GM04503 (cell line): ENCODE measurements around the gene GOLGA6L25.
"Not testable (repeated sequence)": the region's sequence is repeated elsewhere in the genome, so short reads cannot be mapped to it uniquely, and the experiment has no call there.

Experiments
- DNase-seq: peaks from one replicate; pipeline ENCODE4 v3.0.0-alpha.2; 2012; ENCODE audit warnings: low read depth

Gene GOLGA6L25, protein sequence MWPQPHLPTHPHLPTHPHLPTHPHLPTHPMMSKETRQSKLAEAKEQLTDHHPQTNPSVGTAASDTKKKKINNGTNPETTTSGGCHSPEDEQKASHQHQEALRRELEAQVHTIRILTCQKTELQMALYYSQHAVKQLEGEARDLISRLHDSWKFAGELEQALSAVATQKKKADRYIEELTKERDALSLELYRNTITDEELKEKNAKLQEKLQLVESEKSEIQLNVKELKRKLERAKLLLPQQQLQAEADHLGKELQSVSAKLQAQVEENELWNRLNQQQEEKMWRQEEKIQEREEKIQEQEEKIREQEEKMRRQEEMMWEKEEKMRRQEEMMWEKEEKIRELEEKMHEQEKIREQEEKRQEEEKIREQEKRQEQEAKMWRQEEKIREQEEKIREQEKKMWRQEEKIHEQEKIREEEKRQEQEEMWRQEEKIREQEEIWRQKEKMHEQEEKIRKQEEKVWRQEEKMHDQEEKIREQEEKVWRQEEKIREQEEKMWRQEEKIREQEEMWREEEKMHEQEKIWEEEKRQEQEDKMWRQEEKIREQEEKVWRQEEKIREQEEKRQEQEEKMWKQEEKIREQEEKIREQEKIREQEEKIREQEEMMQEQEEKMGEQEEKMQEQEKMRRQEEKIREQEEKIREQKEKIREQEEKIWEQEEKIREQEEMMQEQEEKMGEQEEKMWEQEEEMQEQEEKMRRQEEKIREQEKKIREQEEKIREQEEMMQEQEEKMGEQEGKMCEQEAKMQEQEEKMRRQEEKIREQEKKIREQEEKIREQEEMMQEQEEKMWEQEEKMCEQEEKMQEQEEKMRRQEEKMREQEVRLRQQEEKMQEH

DNA sequence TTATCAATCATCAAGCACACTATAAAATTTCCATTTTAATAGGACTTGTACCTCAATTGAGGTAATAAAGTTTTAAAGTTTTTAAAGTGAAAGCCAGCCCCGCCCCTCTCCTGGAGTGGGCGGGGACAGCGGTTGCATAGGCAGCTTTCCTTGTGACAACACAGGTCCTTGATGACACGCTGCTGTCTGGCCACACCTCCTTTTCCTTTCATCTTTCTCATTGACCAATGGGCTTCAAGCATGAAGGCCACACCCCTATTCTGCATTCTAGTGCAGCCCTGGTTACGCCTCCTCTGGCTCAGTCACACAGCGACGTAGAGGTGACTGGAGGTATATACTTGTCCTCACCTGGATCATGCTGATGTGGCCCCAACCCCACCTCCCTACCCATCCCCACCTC is at the start of gene GOLGA6L25:
Gene GOLGA6L25, plus strand, starts transcription at position 301 of the 400 bp plus-strand sequence. Its CDS starts 61 bp downstream, at position 362.
- not testable (repeated sequence) for DNase-seq

DNA sequence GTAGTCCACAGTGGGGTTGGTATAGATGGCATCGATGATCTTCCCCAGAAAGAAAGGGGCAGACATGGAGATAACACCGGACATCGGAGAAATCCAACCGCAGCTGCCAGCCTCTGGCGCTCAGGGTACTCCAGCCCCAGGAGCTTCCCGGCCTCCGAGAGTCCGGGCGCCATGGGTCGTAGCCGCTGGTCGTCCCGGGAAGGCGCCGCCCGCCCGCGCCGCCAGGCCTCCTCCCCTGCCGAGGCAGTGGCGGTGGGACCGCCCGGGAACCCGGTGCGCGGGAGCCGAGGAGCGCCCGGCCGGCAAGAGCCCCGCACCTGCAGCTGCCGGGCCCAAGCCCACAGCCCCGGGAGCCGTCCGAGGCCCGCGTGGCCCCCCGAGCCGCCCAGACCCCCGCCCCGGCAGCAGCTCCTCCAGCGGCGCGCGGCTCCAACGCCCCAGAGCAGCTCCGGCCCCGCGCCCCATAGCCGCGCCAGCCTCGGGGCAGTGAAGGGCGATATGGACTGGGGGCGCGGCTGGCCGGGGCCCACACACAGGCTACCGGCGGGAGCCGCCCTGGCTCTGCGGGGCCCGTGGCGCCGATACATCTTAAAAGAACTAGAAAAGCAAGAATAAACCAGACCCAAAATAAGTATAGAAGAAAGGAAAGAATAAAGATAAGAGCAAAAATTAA is 45.0 kb upstream of the GOLGA6L25 start:
- not testable (repeated sequence) for DNase-seq

DNA sequence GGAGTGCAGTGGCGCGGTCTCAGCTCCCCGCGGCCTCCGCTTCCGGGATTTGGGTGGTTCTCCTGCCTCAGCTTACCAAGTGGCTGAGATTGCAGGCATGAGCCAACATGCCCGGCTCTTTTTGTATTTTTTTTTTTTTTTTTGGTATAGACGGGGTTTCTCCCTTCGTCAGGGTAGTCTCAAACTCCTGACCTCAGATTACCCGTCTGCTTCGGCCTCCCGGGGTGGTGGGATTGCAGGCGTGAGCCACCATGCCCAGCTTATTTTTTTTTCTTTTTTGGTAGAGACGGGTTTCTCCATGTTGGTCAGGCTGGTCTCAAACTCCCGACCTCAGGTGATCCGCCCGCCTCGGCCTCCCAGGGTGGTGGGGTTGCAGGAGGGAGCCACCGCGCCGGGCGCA is 39.2 kb upstream of the GOLGA6L25 start:
- DNase-seq: not testable (repeated sequence)

DNA sequence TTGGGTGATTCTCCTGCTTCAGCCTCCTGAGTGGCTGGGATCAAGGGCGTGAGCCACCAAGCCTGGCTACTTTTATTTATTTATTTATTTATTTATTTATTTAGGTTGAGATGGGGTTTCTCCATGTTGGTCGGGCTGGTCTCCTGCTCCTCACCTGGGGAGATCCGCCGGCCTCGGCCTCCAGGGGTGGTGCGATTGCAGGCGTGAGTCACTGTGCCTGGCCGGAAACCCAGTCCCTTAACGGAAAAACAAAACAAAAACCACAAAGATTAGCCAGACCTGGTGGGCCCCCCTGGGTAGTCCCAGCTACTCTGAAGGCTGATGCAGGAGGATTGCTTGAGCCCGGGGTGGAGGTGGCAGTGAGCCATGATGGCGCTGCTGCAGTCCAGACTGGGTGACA is 38.2 kb upstream of the GOLGA6L25 start:
- DNase-seq: not testable (repeated sequence)

DNA sequence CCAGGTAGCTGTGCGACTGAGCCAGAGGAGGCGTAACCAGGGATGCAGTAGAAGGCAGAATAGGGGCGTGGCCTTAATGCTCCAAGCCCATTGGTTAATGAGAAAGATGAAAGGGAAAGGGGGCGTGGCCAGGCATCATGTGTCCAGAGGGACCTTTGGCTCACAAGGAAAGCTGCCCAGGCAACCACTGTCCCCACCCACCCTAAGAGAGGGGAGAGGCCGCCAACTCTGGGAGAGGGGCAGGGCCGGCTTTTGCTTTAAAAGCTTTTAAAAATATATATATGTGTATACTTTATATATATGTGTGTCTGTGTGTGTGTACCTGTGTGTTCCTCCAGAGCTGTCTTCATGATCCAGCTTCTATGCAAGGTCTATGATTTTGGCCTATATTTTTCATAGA is 20.4 kb upstream of the GOLGA6L25 start, which contains the start of gene GOLGA8G:
Gene GOLGA8G, minus strand, starts transcription at position 18 of the 400 bp plus-strand sequence. CDS start 62 bp downstream, outside the sequence.
- DNase-seq: not testable (repeated sequence)

DNA sequence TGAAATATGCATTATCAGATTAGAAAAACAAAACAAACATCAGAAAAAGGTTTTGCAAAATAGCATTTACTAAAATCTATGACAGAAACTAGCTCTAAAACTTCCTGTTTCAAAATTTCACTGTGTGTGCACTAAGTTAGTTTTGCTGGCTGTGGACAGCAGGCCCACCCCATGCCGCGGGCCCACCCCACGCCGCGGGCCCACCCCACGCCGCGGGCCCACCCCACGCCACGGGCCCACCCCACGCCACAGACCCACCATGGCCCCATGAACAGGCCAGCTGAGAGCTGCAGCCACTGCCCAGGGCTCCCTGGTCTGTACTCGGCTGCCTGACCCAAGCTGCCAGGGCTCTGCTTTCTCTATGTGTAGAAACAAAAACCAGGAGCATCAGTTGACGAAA is 20.0 kb downstream of the GOLGA6L25 start:
- DNase-seq: not testable (repeated sequence)

DNA sequence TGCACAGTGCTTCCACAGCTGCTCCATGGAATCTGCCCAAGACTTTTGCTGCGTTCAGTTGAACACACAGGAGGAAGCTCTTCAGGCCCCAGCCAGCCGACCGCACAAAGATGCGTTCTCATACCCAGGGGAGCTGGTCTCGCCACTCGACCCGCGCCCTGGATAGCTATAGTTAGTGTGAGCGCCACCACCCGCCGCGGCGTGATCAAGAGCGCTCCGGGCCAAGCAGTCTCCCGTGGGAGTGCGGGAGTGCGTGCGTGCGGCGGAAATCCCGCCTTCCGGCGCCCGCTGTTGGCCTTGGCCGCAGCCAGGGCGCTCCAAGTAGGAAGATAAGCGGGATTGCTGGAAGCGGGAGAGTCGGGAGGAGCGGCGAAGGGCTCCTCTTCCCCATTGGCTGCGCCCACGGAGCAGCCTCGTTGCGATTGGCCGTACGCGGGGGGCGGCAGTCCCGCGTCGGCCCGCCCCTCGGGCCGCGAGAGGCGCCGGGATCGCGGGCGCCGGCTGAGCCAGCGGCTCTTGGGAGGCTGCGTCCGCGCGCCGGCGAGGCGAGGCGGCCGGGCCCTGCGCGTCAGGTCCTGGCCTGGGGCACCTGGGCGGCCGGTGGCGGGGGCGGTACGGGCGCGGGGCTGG is 35.7 kb downstream of the GOLGA6L25 start:
- not testable (repeated sequence) for DNase-seq

DNA sequence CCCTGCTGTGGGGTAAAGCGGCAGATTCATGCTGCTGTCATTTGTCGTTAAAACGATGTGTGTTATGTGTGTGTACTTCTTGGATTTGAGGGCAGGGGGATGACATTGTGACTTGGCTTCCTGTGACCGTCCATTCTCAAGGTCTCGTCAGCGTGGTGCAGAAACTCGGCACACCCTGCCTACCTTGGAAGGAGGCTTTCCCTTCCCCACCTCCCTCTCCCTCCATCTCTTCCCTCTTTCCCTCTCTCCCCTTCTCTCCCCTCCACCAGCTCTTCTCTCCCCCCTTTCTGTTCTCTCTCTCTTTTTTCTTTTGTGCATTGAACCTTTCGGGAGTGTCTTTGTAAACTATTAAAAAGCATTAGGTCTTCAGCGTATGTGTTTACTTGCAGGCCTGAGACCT is 36.4 kb downstream of the GOLGA6L25 start:
- DNase-seq: not testable (repeated sequence)

DNA sequence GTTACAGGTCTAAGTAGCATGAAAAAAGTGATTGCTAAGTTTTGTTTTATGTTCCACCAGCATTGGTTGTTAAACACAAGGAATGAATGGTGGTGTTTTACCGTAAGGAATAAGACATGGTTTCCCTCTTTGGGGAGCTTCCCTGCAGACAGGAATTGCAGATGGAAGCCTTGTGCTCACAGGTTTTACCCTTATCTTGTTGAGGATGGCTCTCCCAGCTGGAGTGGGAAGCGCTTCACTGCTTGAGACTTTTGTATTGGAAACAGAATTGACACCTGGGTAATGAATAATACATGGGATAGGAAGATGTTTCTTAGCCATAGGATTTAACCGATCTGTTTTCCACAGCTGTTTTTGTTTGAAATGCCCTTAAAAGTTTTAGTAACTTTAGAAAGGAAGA is 39.0 kb downstream of the GOLGA6L25 start:
- not testable (repeated sequence) for DNase-seq

DNA sequence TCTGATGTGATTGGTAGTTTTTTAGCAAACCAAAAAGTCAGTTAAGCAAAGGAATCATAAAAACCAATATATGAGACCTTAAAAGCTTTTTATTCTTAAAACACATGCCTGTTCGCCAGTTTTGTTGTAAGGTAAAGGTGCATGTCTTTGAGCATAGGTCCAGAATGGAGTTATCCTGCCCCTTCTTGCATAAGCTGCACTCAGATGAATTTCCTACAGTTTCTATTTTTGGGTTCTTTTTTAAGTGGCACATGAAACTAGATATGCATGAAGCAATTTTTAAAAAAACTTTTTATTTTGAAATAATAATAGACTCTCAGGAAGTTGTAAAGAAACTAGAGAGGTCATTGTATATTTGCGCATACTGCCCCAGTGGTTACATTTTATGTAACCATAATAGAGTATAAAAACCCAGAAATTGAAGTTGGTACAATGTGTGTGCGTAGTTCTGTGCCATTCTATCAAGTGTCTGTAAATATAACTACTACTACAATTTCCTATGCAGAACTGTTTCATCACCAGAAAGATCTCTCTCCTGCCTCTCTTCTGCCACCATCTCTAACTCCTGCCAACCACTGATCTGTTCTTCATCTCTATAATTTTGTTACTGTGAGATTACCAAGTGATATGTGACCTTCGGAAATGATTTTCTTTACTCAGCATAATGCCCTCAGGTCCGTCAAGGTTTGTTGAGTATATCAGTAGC is 40.2 kb downstream of the GOLGA6L25 start:
- DNase-seq: not testable (repeated sequence)

DNA sequence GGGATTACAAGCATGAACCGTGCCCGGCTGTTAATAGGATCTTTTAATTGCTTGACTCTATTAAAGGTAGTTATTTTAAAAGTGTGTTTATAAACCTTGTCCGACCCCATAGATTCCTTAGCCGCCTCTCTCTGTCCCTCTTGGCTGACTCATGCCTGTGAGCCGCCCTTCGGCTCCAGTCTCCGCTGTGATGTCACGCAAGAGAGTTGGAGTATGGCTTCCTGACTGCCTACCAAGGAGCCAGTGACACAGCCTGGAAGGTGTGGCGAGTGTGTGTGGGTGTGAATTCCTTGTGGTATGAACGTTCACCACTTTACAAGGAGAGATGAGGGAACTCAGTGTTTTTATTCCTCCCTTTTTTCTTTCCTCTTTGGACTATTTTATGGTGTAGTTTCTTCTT is 44.1 kb downstream of the GOLGA6L25 start:
- not testable (repeated sequence) for DNase-seq

DNA sequence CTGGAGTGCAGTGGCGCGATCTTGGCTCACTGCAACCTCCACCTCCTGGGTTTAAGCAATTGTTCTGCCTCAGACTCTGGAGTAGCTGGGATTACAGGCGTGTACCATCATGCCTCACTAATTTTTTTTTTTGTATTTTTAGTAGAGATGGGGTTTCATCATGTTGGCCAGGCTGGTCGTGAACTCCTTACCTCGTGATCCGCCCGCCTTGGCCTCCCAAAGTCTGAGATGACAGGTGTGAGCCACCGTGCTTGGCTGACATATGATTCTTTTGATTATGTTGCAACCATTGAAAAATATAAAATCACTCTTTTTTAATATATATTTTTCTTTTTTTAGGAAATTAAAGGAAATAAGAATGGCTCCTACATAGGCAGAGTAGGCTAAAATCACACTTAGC is 44.8 kb downstream of the GOLGA6L25 start:
- DNase-seq: not testable (repeated sequence)

DNA sequence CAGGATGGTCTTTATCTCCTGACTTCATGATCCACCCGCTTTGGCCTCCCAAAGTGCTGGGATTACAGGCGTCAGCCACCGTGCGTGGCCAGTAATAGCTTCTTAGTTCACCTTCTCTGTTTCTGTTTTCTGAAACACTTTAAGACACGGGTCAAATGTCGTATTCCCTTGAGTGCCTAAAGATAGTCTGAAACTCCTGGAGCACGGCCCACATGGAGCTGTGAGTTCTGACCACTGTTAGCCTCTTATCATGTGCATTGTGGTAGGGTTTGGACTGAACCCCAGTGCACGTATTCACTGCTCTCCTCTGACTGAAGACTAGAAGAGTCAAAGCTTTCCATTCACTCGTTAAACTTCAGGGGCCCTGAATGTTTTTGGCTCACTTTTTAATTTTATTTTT is 48.8 kb downstream of the GOLGA6L25 start:
- not testable (repeated sequence) for DNase-seq
